GM12878 (cell line): ENCODE data around the gene GPR31. TPM values are rescaled to one million over a fixed set of nuclear protein-coding genes. Genes with fewer than 3 reads are reported as not detected.
A peak's percentile ranks its signal among the peaks of the same experiment; 100 is the strongest.

Experiments used
- BCL11A ChIP-seq: IDR thresholded peaks from 2 replicates; pipeline ENCODE4 v1.6.1; 2011; ENCODE audit warnings: low read depth, low read length
- ETV6 ChIP-seq, 2 experiments: fragments of 450-650 bp in 1 of 2; IDR thresholded peaks in 1 of 2; conservative IDR thresholded peaks in 1 of 2; 2 replicates each; pipeline ENCODE4 v1.6.1; 2014; ENCODE audit warnings: antibody characterized with exemption in 1 of 2, borderline replicate concordance in 1 of 2, low read depth in 1 of 2, mild to moderate bottlenecking in 1 of 2, moderate library complexity in 1 of 2
- FOS ChIP-seq: IDR thresholded peaks from 3 replicates; pipeline ENCODE4 v1.6.1; 2011; ENCODE audit warnings: borderline replicate concordance; ENCODE audit not compliant: insufficient read length; ENCODE audit errors: extremely low read depth
- GATAD2B ChIP-seq: fragments of 450-650 bp; conservative IDR thresholded peaks from 2 replicates; pipeline ENCODE4 v1.6.1; 2017; ENCODE audit warnings: low read depth, mild to moderate bottlenecking, moderate library complexity
- IRF4 ChIP-seq: IDR thresholded peaks from 2 replicates; pipeline ENCODE4 v1.6.1; 2011; ENCODE audit warnings: low read depth, low read length
- JUNB ChIP-seq: IDR thresholded peaks from 2 replicates; pipeline ENCODE4 v1.6.1; 2016; ENCODE audit warnings: antibody characterized with exemption, mild to moderate bottlenecking
- LARP7 ChIP-seq: fragments of 450-650 bp; IDR thresholded peaks from 2 replicates; pipeline ENCODE4 v1.6.1; 2017; ENCODE audit warnings: mild to moderate bottlenecking
- MEF2B ChIP-seq: fragments of 450-650 bp; IDR thresholded peaks from 2 replicates; pipeline ENCODE4 v1.6.1; 2018; ENCODE audit warnings: mild to moderate bottlenecking, moderate library complexity; ENCODE audit not compliant: partially characterized antibody, poor library complexity, severe bottlenecking
- MYB ChIP-seq: fragments of 150-350 bp; IDR thresholded peaks from 2 replicates; pipeline ENCODE4 v1.6.1; 2014; ENCODE audit warnings: mild to moderate bottlenecking, low read depth, low read length, borderline replicate concordance
- NFIC ChIP-seq: IDR thresholded peaks from 2 replicates; pipeline ENCODE4 v1.6.1; 2012; ENCODE audit warnings: low read depth, mild to moderate bottlenecking, inconsistent platforms, low read length, moderate library complexity
- NFXL1 ChIP-seq: fragments of 450-650 bp; IDR thresholded peaks from 2 replicates; pipeline ENCODE4 v1.6.1; 2017; ENCODE audit warnings: antibody characterized with exemption, mild to moderate bottlenecking, borderline replicate concordance
- NFYA ChIP-seq: IDR thresholded peaks from 2 replicates; pipeline ENCODE4 v1.6.1; 2011; ENCODE audit warnings: low read depth, mild to moderate bottlenecking, low read length, improper control_type of control experiment, borderline replicate concordance
- NFYB ChIP-seq: IDR thresholded peaks from 2 replicates; pipeline ENCODE4 v1.6.1; 2011; ENCODE audit warnings: low read depth, mild to moderate bottlenecking, low read length, improper control_type of control experiment, moderate library complexity; ENCODE audit not compliant: insufficient read depth
- NR2C2 ChIP-seq: IDR thresholded peaks from 2 replicates; pipeline ENCODE4 v1.6.1; 2011; ENCODE audit warnings: borderline replicate concordance, low read depth; ENCODE audit not compliant: control insufficient read depth, insufficient read length
- POLR2A ChIP-seq: IDR thresholded peaks from 2 replicates; pipeline ENCODE4 v1.6.1; 2011; ENCODE audit warnings: low read depth, mild to moderate bottlenecking, low read length
- POLR2AphosphoS5 ChIP-seq: IDR thresholded peaks from 2 replicates; pipeline ENCODE4 v1.6.1; 2011; ENCODE audit warnings: mild to moderate bottlenecking, low read length, inconsistent platforms
- POU2F2 ChIP-seq: IDR thresholded peaks from 3 replicates; pipeline ENCODE4 v1.6.1; 2011; ENCODE audit warnings: low read depth, mild to moderate bottlenecking, low read length, borderline replicate concordance
- RAD21 ChIP-seq: IDR thresholded peaks from 2 replicates; pipeline ENCODE4 v1.6.1; 2011; ENCODE audit warnings: mild to moderate bottlenecking, low read depth, low read length, moderate library complexity; ENCODE audit not compliant: insufficient read depth
- RAD51 ChIP-seq: fragments of 450-650 bp; IDR thresholded peaks from 2 replicates; pipeline ENCODE4 v1.6.1; 2016; ENCODE audit warnings: moderate library complexity, mild to moderate bottlenecking, inconsistent platforms
- SMC3 ChIP-seq: IDR thresholded peaks from 2 replicates; pipeline ENCODE4 v1.6.1; 2011; ENCODE audit warnings: low read length, improper control_type of control experiment, borderline replicate concordance
- SRF ChIP-seq, 2 experiments: IDR thresholded peaks; 2 replicates each; pipeline ENCODE4 v1.6.1; 2011; ENCODE audit warnings: low read depth in 2 of 2, low read length in 2 of 2, mild to moderate bottlenecking in 1 of 2, moderate library complexity in 1 of 2
- SUPT20H ChIP-seq: IDR thresholded peaks from 2 replicates; pipeline ENCODE4 v1.6.1; 2011; ENCODE audit warnings: low read depth, mild to moderate bottlenecking, low read length, moderate library complexity, borderline replicate concordance; ENCODE audit not compliant: control insufficient read depth
- TCF7 ChIP-seq: IDR thresholded peaks from 2 replicates; pipeline ENCODE4 v1.6.1; 2014; ENCODE audit warnings: antibody characterized with exemption, borderline replicate concordance
- YY1 ChIP-seq: IDR thresholded peaks from 2 replicates; pipeline ENCODE4 v1.6.1; 2011; ENCODE audit warnings: low read depth, mild to moderate bottlenecking, low read length
- ZZZ3 ChIP-seq: IDR thresholded peaks from 2 replicates; pipeline ENCODE4 v1.6.1; 2011; ENCODE audit warnings: low read depth; ENCODE audit not compliant: control insufficient read depth, insufficient read length
- polyA plus RNA-seq, 11 experiments: library from polyadenylated mRNA; depleted of rRNA in 4 of 11; unstranded in 6 of 11; stranded (reverse) in 5 of 11; fragments of >200 nt; fragmentation: Nextera tagmentation in 4 of 11; fragmentation: Illumina TruSeq in 1 of 11; extraction: Ambion mirVana in 4 of 11; extraction: Trizol in 1 of 11; gene quantifications; 1 replicate in 1 of 11; 2 replicates in 10 of 11; pipeline versions ENCODE4 v1.2.1 to v1.2.3, GENCODE V29; 2011 to 2016; ENCODE audit warnings: inconsistent platforms in 2 of 11, missing spikeins in 2 of 11, low read depth in 1 of 11
- total RNA-seq, 4 experiments: library from RNA; depleted of rRNA in 3 of 4; stranded (reverse); fragments of >200 nt in 3 of 4; fragmentation: Illumina TruSeq in 1 of 4; extraction: Trizol in 1 of 4; gene quantifications; 2 replicates each; pipeline versions ENCODE4 v1.2.1 to v1.2.3, GENCODE V29; 2013 to 2021
- TF ChIP-seq, protein P1 (sequence below): IDR thresholded peaks from 2 replicates; pipeline ENCODE4 v1.6.1; 2011; ENCODE audit warnings: borderline replicate concordance, low read depth, mild to moderate bottlenecking, moderate library complexity, mixed read lengths, low read length; ENCODE audit not compliant: insufficient read depth; ENCODE audit errors: extremely low read length
- TF ChIP-seq, protein P2 (sequence below): fragments of 450-650 bp; IDR thresholded peaks from 2 replicates; pipeline ENCODE4 v1.6.1; 2016; ENCODE audit warnings: mild to moderate bottlenecking
- TF ChIP-seq, protein P3 (sequence below): IDR thresholded peaks from 2 replicates; pipeline ENCODE4 v1.6.1; 2011; ENCODE audit warnings: borderline replicate concordance, low read depth, mild to moderate bottlenecking, moderate library complexity, low read length; ENCODE audit not compliant: insufficient read depth, poor library complexity, severe bottlenecking

Gene GPR31
- total and polyA plus RNA-seq, 10 of the 15 experiments (the other 5 are each of a cell fraction or from before 2014, with no cell fraction given) = not detected

DNA sequence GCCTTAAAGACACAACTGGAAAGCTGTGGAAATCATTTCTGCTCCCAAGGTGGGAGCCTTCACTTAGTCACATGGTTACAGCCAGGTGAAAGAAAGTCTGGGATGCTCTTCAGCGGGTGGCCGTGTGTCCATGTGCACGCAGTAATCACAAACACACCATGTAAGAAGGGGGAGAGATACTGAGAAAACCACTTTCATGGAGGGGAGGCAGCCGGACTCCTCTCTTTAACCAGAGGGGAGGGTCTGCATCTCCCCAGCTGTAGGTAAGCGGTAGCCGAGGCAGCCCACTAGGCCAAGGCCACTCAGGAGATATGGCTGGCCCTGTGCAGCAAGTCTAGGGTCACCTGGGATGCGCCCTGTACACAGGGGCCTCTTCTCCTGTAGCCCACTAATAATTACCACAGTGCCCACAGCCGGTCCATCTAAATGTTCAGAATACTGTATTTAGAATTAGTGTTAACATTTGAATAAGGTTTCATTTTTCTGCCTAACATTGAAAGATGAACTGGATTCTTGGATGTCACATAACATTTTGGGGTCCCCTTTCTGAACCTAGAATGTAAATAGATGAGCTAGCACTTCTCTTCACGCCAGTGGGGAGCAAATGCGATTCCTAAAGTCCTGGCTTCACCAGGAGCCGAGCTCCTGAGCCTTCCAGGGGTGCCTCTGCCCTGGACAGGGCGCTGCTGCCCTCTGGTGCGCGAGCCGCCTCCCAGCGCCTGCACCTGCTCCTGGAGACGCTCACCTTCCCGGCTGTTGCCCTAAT lies 15.9 kb downstream of the GPR31 start (continued):
- TF ChIP-seq MEF2B (no peak), RAD51 (no peak), ETV6 (conservative IDR thresholded peaks at IDR 0.05 in 1 of 2, IDR thresholded peaks at IDR 0.05 in 1 of 2; ENCODE audit: borderline replicate concordance in 1 of 2, low read depth in 1 of 2) (no peak), POU2F2 (0 out of 3 replicates have a peak, but pooled peaks have one; percentile 39), JUNB (no peak), FOS (no peak), NFYB (no peak), LARP7 (peak; percentile 11; the same call in 1 of the 2 replicates), SRF (IDR thresholded peaks at IDR 0.05; ENCODE audit: low read depth in 2 of 2, low read length in 2 of 2) (no peak), GATAD2B (no peak), MYB (no peak), POLR2AphosphoS5 (no peak), YY1 (peak; percentile 75), ZZZ3 (no peak), SMC3 (peak; percentile 99), NFYA (no peak), NFIC (no peak), SUPT20H (no peak), IRF4 (peak; percentile 50; the same call in 1 of the 2 replicates), POLR2A (no peak), RAD21 (peak; percentile 99), TCF7 (no peak), NR2C2 (no peak), BCL11A (no peak), NFXL1 (no peak)
- TF ChIP-seq, protein P1, sequence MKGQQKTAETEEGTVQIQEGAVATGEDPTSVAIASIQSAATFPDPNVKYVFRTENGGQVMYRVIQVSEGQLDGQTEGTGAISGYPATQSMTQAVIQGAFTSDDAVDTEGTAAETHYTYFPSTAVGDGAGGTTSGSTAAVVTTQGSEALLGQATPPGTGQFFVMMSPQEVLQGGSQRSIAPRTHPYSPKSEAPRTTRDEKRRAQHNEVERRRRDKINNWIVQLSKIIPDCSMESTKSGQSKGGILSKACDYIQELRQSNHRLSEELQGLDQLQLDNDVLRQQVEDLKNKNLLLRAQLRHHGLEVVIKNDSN = no peak
- TF ChIP-seq, protein P2, sequence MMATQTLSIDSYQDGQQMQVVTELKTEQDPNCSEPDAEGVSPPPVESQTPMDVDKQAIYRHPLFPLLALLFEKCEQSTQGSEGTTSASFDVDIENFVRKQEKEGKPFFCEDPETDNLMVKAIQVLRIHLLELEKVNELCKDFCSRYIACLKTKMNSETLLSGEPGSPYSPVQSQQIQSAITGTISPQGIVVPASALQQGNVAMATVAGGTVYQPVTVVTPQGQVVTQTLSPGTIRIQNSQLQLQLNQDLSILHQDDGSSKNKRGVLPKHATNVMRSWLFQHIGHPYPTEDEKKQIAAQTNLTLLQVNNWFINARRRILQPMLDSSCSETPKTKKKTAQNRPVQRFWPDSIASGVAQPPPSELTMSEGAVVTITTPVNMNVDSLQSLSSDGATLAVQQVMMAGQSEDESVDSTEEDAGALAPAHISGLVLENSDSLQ = no peak
- TF ChIP-seq, protein P3, sequence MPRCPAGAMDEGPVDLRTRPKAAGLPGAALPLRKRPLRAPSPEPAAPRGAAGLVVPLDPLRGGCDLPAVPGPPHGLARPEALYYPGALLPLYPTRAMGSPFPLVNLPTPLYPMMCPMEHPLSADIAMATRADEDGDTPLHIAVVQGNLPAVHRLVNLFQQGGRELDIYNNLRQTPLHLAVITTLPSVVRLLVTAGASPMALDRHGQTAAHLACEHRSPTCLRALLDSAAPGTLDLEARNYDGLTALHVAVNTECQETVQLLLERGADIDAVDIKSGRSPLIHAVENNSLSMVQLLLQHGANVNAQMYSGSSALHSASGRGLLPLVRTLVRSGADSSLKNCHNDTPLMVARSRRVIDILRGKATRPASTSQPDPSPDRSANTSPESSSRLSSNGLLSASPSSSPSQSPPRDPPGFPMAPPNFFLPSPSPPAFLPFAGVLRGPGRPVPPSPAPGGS = no peak
